Glomerular visceral epithelial cell (primary cell): ENCODE data around the gene SMIM32.

ENCODE experiments used
- DNase-seq: peaks from one replicate; pipeline ENCODE4 v3.0.0-alpha.2; 2016; ENCODE audit errors: extremely low spot score

SMIM32 gene

DNA sequence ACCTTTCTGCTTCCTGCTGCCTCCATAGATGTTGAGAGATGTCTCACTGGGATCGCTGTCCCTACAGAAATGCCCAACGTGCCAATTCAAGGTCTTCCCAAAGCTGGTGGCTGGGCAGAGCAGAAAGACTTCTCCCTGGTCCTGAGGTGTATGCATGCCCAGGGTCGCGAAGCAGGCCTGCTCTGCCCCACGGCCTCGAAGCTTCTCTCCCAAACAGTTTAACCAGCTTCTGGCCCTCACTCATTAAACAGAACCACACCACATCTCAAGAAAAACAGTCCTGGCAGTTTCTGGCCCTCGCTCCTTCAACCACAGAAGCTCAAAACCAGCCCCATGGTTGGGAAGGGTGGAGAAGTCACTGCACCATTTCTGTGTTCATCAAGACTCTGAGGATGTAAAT lies 14.7 kb upstream of the SMIM32 start:
- no peak for DNase-seq

DNA sequence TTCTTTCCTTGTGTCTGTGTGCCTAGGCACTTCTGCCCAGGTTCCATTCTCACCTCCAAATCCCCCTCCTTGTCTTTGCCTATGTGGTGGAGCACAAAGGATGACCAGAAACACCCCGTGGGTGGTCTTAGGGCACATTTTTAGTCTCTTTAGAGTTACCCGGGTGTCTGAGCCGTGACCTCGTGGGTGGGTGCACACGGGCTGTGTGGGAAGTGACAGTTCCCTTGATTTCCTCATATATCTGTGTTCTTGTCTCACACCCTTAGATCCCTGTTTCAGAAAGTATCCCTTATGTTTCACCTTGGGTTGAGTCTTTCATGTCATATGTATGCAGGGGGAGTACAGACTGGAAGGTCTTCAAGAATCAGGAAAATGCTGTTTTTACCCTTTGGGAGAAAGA lies 13.4 kb upstream of the SMIM32 start:
- DNase-seq, result no peak

DNA sequence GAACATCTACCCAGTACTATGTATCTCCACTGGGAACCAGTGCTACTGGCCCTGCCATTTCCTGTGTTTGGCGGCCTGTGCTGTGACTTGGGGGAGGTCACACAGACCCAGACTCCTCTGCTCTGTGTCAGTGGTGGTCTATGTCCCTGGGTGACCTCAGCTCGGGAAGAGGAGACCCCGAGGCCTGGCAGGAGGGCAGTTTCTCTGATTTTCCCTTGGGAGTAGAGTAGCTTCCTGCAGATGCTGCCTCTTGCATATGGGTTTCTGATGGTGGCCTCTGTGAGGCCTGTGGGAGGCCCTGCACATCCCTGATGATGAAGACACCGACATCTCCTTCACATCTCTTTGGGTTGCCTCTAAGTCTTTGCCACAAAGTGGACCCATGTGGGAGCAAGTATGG lies 13.0 kb upstream of the SMIM32 start:
- DNase-seq, result no peak

GRCh38 chr5:136205061-136205702 lies 12.2 kb upstream of the SMIM32 start:
- DNase-seq, result no peak

- DNase-seq, result no peak
Measured at GRCh38 chr5:136203303-136203922, 10.5 kb upstream of the SMIM32 start.

DNA sequence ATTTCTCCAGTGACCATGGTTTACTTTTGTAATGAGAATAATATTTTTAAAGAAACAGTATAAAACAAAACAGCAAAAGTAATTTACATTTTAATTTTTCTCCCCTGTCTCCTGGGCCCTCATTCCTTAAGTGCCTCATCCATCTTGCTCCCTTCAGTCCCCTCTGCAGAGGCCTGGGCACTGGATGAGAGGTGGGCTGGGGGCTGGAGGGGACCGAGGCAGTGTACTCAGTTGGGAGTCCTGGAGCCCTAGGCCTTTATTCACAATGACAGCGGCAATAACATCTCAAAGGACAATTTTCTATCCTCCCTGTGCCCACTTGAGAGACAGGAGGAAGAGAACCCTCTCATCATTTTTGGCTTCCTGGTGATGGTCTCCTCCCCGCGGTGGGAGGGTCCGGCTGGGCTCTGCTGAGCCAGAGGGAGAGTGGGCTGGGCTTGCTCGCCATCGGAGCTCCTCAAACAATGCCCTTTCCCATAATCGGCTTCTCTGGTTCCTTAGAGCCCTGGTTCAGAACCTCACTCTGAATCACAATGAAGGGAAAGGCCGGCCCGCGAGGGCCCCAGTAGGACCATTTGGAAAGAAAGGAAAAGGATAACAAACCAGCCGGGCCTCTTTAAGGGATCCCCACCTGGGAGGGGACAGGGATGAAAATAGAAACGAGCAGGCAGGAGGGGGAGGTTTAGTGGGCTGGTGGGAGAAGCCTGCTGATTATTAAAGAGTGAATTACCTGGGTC lies 9.7 kb upstream of the SMIM32 start:
- no peak for DNase-seq

- DNase-seq, result no peak
Measured at GRCh38 chr5:136201870-136202269, 8.9 kb upstream of the SMIM32 start.

DNA sequence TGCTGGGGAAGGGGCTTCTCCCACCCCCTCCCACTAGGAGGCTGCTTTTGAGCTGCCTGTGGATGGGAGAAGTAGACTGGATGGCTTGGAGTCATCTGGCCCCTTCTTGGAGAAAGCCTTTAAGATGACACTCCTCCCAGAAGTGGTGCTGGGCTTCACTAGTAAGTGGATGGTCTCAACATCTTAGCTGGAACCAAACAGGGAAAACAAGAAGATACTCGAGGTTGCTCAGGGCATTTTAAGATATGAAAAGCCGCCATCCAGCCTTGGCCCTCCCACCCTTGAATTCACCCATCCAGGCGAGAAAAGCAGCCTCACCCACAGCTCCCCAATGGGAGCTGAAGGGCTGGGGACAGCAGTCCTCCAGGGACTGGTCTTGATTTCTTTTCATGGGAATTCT lies 7.8 kb upstream of the SMIM32 start:
- DNase-seq, result no peak

DNA sequence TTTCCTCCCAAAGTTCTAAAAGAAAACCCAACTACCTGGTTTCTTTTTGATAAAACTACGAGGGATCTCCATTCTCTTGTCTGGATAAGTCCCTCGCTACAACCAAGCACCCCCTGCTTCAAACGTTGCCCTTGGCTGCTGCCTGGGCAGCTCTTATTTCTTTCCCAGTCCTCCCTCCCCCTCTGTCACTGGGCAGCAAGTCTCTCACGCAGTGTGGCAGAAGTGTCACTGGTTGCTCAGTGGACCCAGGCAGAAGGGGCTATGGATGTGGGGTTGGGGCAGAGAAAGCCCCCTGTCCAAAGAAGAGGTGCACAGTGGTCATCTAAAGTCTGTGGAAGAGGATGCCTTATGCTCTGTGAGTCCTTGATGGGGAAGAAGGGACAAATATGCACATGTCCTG lies 7.2 kb upstream of the SMIM32 start:
- no peak for DNase-seq

GRCh38 chr5:136199408-136199807 lies 6.4 kb upstream of the SMIM32 start:
- DNase-seq, result no peak

DNA sequence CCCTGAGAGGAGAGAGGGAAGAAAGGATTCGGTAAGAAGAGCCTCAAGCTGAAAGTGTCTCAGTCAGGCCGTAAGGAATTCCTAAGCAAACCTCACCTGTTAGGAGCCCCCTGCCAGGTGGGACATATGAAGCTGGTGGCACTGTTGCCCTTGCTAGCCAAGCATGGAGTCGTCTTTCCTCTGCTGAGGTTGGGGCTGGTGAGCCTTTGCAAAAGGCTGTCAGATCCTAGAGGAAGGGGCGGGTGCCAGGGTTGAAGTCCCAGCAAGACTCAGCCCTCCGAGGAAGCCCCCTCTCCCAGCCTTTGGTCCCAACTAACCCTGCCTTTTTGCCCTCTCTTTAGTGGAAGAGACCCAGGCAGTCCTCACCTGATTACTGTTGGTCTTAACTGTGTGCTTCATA lies 5.5 kb upstream of the SMIM32 start:
- DNase-seq, result no peak

- no peak for DNase-seq
Measured at GRCh38 chr5:136197462-136198142, 4.6 kb upstream of the SMIM32 start.

GRCh38 chr5:136195971-136196820 lies 3.2 kb upstream of the SMIM32 start:
- no peak for DNase-seq

DNA sequence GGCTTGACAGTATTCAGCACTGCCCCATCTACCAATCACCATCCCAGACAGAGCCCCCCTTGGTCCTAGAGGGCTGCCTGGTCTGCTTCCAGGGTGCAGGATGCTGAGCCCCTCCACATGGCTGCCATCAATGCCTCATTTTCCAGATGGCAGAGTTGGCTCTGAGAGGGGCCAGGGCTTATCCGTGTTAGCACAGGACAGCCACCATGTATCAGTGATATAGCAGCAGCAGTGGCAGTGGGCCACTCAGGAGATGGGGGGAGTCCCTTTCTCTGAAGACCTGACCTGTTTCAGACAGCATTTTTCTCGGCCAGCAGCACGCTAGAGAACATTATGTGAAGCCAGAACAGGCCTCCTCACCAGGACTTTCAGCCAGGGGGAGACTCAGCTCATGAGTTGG lies 1.6 kb upstream of the SMIM32 start:
- DNase-seq, result no peak

DNA sequence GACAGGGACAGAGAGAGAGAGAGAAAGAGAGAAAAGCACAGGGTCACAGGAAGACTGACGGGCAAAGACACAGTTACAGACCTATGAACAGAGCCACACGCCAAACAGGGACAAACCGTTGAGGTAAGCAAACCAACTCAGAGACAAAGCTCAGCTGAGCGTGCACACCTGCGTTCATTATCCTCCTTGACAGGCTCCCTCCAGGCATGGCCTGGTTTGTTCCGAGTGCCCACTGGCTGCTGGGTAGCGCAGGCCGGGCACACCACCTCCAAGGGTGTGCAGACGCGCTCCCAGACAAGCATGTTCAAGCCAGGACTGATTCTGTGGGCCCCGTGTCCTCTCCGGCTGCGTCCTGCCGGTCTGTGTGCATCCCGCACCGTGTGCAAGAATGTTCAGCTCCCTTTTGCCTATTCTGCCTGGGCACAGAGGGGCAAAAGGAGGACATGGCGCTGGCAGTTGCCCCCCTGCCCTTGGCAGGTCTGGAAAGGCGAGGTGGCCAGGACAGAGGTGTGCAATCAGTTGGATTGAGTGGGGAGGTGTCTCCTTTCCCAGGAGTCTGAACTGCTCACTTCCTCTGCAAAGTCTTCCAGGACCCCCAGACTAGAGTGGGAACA lies 467 bp upstream of the SMIM32 start:
- DNase-seq, result no peak

GRCh38 chr5:136192015-136192525 lies 892 bp downstream of the SMIM32 start:
- no peak for DNase-seq

DNA sequence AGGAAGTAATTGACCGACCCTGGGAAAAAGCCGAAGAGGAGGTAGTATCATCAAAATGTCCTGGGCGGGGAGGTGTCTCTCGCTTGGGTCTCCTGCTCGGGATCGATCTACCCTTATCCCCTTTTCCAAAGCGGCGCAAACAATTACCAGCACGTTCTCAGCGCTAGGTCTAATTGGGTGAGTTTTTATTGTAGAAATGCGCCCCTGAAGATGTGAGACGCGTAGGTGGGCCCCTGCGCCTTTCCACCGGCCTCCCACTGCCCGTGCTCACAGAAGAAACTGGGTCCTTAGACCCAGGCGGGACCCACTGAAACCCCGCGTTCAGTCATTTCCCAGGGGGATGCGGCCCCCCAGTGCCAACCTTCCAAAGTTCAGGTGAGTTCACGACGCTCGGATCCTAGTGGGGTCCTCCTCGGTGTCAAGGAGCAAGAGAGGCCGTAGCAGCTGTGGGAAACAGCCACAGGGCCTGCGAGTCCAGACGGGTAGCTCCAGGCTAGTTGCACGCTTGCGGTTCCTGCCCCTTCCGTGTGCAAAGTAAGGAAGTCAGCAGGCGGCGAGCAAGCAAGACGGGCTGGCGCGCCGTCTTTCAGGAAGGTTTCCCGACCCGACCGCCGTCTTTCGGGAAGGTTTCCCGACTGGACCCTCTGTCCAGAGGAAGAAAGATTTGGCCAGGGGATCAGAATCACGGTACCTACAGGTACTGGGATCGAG lies 1.5 kb downstream of the SMIM32 start:
- no peak for DNase-seq

GRCh38 chr5:136190904-136191303 lies 2.1 kb downstream of the SMIM32 start:
- DNase-seq, result no peak

DNA sequence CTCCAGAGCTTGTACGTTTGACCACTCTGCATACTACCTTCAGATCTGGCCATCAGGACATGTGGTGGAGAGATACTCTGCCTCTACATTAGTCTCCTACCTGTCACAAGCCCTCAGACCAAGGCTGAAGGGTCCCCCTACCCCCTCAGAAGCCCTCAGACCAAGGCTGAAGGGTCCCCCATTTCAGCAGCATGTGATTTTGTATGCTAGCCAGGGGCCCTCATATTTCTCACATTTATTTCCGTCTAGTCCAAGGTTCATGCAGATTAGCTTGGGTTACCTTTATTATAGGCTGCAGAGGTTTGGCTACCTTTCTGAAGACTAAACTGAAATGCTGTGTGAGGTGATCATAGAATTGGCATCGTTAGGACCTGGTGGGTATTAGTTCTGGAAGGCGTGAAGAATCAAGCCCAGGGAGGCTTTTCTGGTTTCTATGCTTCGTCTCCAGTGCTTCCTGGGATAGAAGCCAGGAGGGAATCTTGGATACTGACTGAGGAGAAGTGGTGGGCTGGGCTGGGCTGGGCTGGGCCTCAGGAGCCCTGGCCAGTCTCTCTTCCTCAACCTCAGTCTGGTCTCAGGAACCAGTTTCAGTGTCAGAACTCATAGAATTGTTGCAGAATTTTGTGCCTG lies 2.8 kb downstream of the SMIM32 start:
- DNase-seq, result no peak

DNA sequence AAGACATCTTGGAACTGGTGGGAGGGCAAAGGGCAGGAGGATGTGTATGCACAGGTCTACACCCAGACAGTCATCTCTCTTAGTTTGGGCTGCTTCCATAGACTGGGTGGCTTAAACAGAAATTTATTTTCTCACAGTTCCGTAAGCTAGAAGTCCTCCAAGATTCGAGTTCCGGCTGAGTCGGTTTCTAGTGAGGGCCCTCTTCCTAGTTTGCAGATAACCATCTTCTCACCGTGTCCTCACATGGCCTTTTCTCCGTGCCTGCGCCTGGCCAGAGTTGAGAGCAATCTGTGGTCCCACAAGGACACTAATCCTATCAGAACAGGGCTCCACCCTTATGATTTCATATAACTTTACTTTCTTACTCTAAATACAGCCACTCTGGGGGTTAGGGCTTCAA lies 4.1 kb downstream of the SMIM32 start:
- no peak for DNase-seq
